HUDEP-2 (cell line): Measurements from ENCODE around the gene MEA1.
"Not testable (repeated sequence)": the region's sequence is repeated elsewhere in the genome, so short reads cannot be mapped to it uniquely, and the experiment has no call there.

Source experiments
- DNase-seq, 76 experiments: peaks; one replicate each; lab custom pipeline; 2025; ENCODE audit not compliant: unreplicated experiment in 76 of 76; lab: John Stamatoyannopoulos, UW

MEA1 gene

DNA sequence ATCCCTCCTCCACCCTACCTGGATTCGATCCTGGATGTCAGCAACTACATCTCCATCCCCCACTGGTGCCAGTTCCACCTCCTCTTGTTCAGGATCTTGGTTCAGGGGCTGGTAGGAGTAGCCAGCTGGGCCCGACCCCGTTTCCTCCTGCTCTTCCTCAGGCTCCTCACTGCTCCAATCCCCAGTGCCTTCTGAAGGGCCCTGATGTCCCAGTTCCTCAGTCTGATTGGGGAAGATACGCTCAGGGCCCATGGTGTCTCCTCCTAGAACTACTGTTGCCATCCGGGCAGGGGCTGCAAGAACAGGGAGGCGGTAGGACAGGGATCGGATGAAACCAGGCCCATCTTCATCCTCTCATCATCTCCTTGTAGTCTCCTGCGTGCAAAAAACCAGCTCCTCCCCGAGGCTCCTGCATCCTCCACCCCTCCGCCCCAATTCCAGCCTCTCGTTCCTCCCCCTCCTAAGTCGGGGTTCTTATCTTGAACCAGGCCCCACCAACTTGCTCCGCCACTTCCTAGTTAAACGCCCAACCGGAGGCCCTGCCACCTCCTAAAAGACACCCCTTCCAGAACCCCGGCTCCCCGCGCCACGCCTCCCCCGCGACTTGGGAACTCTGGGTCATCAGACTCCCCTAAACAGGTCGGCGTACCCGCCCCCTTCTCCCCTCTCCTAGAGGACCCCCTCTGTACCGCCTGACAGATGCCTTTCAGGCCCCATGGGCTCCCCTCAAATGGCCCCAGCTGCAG is 476 bp downstream of the MEA1 start:
- peak in 61 of 76 experiments; percentile 20 to 92 (median 69) for DNase-seq

DNA sequence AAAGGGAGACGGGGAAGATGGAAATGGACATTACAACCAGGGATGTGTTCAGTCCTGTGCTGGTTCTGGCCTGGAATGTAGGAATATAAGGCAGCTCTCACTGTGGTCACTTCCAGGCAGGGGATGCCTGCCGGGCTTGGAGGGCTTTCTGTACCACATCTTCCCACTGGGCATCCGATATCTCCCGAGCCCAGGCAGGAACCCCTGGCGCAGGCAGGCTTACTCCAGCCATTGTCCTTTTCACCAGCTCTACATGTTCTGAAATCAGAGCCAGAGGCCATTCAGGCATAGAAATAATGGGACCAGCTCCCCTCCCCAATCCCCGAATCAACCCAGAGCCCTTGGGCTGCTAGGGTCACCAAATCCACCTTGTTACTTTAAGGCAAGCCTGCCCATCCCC is 1.4 kb downstream of the MEA1 start:
- no peak for DNase-seq

DNA sequence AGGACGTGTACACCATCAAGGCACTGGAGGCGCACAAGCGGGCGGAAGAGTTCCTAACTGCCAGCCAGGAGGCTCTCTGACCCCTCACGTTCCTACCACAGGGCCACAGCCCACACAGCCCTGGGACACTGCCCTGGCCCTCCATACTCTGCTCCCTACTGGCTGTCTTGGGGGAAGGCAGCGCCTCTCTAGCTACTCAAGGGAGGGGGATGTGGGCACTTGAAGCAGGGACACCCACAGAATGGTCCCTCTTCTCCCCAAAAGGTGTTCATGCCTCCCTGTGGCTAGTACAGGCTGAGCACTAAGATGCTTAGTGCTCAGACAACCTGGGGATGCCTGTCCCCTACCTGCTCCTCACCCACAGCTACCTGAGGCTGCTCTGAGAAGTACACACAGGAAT is 2.5 kb downstream of the MEA1 start:
- no peak for DNase-seq

DNA sequence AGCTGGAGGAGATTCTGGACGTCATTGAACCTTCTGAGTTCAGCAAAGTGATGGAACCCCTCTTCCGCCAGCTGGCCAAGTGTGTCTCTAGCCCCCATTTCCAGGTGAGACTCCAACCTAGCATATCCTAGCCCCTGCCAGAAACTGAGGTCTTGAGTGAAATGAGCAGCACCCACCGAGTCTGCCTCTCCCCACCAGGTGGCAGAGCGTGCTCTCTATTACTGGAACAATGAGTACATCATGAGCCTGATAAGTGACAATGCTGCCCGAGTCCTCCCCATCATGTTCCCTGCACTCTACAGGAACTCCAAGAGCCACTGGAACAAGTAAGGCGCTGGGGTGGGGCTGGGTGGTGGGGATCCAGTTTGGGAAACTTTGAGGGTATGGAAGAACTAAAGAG is 4.6 kb downstream of the MEA1 start:
- peak in 60 of 76 experiments; percentile 9 to 68 (median 45) for DNase-seq

DNA sequence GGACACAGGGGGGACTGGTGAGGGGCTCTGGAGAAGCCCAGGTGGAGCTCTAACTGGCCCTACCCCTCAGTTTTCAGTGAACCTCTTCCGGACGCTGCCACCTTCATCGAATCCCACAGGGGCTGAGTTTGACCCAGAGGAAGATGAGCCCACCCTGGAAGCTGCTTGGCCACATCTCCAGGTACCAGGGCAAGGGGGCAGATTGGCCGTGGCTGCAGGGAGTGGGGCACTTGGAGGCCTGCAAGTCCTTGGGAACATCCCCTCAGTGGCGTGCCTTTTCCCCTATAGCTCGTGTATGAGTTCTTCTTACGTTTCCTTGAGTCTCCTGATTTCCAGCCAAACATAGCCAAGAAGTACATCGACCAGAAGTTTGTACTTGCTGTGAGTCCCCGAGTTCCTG is 6.6 kb downstream of the MEA1 start:
- DNase-seq, result no peak

DNA sequence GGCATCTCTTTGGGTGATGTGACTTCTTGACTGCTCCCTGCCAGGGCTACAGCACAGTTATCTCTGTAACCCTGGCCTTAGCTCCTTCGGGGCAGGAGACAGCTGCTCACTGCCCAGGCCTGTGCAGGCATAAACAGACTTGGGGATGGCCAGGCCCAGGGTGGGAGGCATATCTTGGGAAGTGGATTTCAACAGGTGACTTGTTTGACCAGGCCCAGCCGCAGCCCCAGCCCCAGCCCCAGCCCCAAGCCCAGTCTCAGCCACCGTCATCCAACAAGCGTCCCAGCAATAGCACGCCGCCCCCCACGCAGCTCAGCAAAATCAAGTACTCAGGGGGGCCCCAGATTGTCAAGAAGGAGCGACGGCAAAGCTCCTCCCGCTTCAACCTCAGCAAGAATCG is 7.5 kb downstream of the MEA1 start:
- no peak for DNase-seq

DNA sequence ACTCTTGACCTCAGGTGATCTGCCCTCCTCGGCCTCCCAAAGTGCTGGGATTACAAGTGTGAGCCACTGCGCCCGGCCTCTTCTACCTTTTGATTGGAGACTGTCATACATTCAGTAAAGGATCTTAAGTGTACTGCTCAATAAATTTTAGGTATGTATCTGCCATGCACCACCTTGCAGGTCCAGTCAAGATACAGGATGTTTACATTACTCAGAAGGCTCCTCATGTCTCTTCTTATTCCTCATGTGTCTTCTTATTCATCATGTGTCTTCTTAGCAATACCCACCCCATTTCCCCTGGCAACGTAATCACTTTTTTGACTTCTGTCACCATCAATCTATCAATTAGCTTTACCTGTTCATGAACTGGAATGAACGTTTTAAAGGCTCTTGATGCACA is 7.9 kb downstream of the MEA1 start:
- DNase-seq, result no peak

DNA sequence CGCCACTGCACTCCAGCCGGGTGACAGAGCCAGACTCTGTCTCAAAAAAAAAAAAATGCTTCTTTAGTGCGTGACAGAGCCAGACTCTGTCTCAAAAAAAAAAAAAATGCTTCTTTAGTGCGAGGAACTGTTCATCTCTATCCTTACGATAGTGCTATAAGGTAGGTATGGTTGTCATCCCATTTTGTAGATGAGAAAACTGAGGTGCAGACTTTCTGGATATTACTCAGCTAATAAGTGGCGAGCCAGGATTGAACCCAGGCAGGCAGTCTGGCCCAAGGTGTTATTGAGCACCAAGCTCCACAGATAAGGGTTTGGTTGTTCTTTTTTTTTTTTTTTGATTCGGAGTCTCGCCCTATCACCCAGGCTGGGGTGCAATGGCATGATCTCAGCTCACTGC is 11.9 kb downstream of the MEA1 start:
- DNase-seq, result no peak

DNA sequence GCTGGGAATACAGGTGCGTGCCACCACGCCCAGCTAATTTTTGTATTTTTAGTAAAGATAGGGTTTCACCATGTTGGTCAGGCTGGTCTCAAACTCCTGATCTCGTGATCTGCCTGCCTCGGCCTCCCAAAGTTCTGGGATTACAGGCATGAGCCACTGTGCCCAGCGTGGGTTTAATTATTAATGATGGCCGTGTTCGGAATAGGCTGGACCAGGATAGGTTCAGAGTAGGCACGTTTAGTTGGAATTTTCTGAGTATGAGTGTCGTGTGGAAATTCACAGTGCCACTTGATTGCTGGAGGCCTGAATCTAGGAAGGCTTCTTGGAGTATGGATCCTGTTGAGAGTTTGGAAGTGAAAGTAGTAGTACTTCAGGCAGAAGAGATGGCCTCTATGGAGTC is 15.5 kb downstream of the MEA1 start:
- not testable (repeated sequence) for DNase-seq

DNA sequence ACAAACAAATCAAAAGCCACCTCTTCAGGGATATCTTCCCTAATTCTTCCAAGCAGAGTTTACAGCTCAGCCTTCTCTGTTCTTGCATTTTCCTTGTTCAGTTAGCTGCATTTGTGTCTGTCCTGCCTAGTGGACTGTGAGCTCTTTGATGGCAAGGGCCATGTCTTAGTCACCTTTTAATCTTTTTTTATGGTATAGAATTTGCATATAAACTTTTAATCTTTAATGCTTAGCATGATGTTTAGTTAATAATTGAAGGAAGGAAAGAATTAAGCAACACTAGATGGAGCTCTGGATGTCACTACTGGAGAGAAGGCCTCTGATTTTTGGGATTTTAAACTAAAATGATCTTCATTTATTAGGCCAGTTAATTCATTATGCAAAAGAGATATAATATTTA is 17.2 kb downstream of the MEA1 start:
- no peak for DNase-seq

DNA sequence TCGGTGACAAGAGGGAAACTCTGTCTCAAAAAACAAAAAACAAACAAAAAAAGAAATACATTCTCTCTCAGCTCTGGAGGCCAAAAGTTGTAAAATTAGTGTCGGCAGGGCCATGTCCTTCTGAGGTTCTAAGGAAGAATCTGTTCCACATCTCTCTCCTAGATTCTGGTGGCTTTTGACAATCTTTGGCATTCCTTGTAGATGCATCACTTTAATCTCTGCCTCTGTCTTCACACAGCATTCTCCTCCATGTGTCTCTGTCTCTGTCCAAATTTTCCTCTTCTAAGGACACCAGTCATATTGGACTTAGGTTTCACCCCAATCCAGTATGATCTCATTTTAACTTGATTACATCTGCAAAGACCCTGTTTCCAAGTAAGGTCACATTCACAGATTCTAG is 20.3 kb downstream of the MEA1 start:
- no peak for DNase-seq

DNA sequence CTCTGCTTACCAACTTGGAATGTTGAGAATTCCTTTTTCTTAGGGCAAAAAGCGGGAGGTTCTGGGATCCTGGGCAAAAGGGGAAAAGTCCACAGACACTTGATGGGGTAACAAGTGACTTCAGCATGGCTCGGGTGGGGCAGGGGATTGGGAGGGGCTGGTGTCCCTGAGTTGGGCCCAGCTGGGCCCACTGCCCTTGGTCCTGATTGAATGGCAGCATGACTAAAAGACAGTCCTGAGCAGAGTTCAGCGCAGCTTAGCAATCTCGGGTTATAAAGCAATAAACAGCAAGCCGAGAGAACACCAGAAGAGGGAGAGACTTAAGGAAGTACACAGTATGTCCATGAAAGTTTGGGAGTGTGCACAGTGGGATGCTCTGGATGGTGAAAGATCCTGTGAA is 23.8 kb downstream of the MEA1 start:
- no peak for DNase-seq

DNA sequence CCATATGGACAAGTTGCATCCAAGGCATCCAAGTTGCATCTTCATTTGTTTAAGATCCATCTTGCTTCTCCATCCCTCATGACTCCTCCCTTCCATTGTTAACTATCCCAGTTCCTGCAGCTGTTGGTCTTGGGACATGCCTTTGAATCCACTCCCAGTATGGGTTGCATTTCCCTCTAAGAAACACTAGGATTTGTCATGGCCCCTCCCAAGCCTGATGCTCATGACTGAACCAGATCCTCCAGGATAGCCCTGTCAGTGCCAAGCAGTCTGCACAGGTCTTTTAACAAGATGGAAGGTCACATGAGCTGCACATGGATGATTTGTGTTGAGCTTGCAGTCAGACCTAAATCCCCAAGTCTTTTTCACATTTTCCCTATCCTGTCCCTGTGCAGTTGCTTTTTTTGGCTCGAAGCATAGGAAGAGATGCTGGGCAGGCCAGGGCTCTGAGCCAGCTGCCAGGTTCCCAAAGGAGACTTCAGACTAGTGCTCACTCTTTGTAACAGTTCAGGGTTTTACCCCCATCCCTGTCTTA is 25.2 kb downstream of the MEA1 start:
- DNase-seq, result no peak

DNA sequence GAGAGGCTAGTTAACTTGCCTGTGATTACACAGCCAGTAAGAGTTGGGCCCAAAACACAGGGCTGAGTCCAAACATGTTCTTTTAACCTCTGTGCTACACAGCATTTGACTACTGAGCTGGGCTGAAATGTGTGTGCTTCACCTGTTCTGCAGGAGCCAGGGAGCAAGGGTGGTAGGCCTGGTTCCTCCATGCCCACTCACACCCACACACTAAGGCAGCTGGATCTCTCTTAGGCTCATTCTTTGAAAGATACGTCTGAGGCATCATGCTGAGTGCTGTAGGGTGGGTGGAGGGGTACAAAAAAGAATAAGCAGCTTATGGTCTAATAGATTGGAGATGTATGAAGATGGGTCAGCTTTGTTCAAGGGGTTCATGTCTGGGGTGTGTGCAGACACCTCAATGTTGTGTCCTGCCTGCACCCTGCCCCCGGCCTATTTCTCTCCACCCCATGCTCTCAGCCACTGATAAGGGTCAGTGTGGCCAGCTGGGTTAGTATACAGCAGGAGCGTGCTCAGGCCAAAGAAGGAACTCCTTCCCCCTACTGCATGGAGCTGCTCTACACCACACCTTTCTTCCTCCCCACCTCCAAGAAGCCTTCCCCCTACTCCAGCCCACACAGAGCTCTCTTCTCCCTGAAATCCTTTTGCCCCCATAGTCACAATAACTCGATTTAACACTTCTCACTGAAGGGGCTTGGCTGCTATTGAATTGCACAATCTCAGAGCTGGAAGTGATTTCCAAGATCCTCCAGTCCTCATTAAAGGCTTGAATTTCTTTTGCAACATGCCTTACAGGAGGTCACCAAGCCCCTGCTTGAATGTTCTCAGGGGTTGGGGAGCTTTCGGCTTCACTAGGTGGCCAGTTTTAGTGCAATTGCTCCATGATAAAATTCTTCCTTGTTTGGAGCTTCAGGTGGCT is 26.0 kb downstream of the MEA1 start:
- peak in 5 of 76 experiments; percentile 14 to 42 (median 20) for DNase-seq

DNA sequence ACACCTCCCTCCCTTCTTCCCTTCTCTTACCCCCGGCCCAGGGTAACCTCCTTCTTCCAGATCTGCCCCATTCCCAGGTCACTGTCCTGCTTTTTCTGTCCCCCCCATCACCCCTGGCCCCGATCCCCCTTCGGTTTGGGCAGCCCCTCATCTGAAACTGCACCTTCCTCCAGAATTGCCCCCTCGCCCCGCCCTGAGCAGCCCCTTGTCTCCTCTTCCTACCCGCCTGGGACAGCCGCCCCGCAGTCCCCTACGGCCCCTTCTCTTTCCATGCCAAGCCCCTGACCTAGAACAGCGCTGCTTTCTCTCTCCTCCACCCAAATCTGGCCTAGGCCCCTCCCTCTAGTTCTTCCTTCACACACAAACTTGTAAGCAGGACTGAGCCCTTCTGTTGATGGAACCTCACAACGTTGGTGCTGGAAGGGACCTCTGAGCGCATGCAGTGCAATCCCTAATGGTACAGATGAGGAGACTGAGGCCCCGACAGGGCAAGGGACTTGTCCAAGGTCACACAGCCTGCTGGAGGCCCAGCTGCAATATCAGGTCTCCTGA is 28.7 kb downstream of the MEA1 start:
- peak in 3 of 76 experiments; percentile 16 to 20 (median 18) for DNase-seq

DNA sequence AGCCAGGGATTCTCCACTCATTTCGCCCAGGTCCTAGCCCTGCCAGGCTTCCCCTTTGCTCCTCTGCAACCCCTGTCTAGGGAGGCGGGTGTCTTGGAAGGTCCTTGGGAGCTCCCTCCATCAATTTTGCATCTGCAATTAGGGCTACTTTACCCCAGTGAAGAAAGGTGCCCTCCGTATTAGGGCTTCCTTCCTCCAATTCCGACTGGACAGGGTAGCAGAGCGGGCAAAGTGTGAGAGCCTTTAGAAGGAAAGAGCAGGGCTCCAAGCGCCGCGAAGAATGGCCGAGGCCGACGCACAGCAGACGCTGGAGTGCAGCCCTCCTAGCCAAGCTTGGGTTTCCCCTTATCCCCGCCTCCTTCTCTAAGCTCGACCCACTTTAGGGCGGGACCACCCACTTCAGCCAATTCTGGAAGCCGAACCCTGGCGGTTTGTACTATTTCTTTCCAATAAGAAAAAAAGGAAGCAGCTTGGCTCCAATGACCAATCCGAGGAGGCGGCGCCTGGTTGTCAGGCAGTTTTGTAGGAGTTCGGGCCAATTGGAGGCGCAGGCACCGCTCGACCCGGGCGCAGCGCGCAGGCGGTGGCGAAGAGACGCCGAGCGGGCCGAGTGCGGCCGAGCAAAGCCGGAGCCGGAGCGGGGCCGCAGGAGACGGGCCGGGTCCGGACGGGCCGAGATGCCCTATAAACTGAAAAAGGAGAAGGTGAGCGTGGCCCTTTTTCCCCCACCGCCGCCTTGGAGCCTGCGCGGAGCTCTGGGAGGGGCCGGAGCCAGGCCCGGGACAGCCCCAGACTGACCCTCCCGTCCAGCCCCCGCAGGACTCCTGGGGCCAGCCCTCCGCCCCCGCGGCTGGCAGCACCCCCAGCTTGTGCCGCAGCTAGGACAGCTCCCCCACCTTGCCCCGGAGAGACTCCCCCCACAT is 29.5 kb downstream of the MEA1 start, which contains the start of gene PPP2R5D:
Gene PPP2R5D, plus strand, starts transcription at position 570 of the 923 bp plus-strand sequence. Its CDS starts 108 bp downstream, at position 678.
- DNase-seq, result peak in 75 of 76 experiments; percentile 90 to 100 (median 99)

DNA sequence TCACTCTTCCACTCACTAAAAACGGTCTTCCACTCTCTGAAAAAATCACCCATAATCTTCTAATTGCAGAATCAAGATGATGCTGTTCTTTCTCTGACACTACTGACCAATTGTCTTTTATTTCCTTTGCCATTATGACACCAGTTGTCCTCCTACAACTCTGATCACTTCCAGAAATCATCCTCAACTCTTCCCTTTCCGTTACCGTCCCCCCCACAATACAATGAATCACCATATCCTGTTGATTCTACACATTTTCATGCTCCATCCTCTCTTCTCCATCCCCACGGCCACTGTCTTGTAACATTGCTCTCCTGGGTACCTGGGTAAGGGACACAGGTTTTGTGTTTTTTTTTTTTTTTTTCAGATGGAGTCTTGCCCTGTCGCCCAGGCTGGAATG is 31.9 kb downstream of the MEA1 start:
- no peak for DNase-seq

DNA sequence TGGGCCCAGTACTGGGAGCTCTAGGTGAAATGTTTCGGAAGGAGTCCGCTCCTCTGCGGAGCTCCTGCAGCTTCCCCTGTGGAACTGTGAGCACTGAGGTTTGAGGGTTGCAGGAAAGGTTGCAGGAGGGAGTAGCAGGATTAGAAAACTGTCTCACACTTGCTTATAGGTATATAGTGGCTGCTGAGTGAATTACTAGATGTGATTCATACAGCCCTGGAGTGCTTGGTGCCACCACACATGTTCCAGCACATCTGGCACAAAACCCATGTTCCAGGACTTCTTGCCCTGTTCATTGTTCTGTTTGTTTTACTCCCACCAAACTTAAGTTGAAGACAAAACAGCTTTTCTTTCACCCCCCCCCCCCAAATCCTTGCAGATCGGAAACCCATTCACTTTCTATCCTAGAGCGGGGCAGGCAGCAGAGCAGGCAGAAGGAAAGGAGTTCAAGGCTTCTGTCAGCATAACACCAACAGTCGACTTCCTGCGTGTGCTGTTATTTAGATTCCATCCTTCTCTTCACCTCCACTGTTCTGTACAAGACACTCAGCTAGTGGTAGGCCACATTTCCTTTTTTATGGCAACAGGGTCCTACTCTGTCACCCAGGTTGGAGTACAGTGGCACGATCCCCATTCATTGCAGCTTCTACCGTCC is 34.1 kb downstream of the MEA1 start:
- DNase-seq, result peak in 6 of 76 experiments; percentile 32 to 51 (median 46)

DNA sequence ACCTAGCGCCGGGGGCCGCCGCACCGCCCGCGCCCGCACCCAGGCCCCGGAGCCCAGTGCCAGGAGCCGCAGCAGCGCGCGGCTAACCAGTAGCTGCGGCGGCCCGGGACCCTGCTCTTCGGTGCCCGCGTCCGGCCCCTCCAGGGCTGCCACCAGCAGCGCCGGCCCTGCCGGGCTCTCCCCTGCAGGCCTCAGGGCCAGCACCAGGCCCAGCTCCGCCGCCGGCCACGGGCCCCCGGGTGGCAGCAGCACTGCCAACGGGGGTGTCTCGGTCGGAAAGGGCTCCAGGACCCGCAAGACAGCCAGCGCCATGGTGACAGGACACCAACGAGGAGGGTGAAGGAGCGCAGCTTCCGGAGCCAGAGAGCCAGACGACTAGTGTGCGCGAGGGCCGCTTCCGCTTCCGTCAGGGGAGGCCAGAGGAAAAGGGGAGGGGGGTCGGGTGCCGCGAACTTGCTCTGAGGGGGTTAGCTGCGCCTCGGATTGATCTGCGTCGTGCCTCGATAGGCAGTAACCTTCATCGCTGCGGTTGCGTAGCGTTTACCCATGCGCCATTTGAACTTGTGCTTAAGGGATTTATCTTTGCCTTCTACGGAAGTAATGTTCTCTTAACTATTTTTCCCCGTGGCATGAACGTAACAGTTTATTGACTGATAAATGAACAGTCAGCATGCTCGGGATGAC is 34.8 kb downstream of the MEA1 start, which contains the start of gene PEX6:
Gene PEX6, minus strand, starts transcription at position 343 of the 684 bp plus-strand sequence. Its CDS starts 31 bp downstream, at position 312.
- peak in 74 of 76 experiments; percentile 78 to 97 (median 92) for DNase-seq
